H9 (cell line): Measurements from ENCODE around the gene PANX2. TPM values are rescaled to one million over a fixed set of nuclear protein-coding genes. Genes with fewer than 3 reads are reported as not detected.

Experiments
- DNase-seq: peaks from one replicate; pipeline ENCODE4 v3.0.0-alpha.2; 2017
- H2AFZ ChIP-seq: one replicate; pipeline ENCODE4 v1.6.1; 2013; ENCODE audit warnings: mild to moderate bottlenecking, low read length, control low read depth, moderate library complexity
- H2AK5ac ChIP-seq: 2 replicates; pipeline ENCODE4 v1.6.1; 2013; ENCODE audit warnings: low read length, control low read depth, mixed read lengths; ENCODE audit not compliant: insufficient read length
- H2BK120ac ChIP-seq: one replicate; pipeline ENCODE4 v1.6.1; 2013; ENCODE audit warnings: low read depth, mild to moderate bottlenecking, low read length, control low read depth, inconsistent platforms; ENCODE audit not compliant: poor library complexity, severe bottlenecking
- H2BK12ac ChIP-seq: 2 replicates; pipeline ENCODE4 v1.6.1; 2013; ENCODE audit warnings: low read length, control low read depth, mixed read lengths, low read depth; ENCODE audit not compliant: insufficient read length
- H2BK15ac ChIP-seq: 2 replicates; pipeline ENCODE4 v1.6.1; 2013; ENCODE audit warnings: low read depth, low read length, control low read depth
- H2BK20ac ChIP-seq: one replicate; pipeline ENCODE4 v1.6.1; 2013; ENCODE audit warnings: low read depth, mild to moderate bottlenecking, low read length, control low read depth, inconsistent platforms; ENCODE audit not compliant: poor library complexity, severe bottlenecking
- H2BK5ac ChIP-seq: 2 replicates; pipeline ENCODE4 v1.6.1; 2013; ENCODE audit warnings: low read length, control low read depth, mixed read lengths; ENCODE audit not compliant: insufficient read length
- H3K14ac ChIP-seq: 2 replicates; pipeline ENCODE4 v1.6.1; 2013; ENCODE audit warnings: low read length, control low read depth; ENCODE audit not compliant: insufficient read depth
- H3K18ac ChIP-seq: 2 replicates; pipeline ENCODE4 v1.6.1; 2013; ENCODE audit warnings: low read depth, mild to moderate bottlenecking, mixed read lengths, low read length, control low read depth; ENCODE audit not compliant: insufficient read length
- H3K23ac ChIP-seq: 2 replicates; pipeline ENCODE4 v1.6.1; 2013; ENCODE audit warnings: low read length, control low read depth, mixed read lengths, low read depth; ENCODE audit not compliant: insufficient read length
- H3K23me2 ChIP-seq: 2 replicates; pipeline ENCODE4 v1.6.1; 2013; ENCODE audit warnings: low read depth, mild to moderate bottlenecking, mixed read lengths, low read length, control low read depth; ENCODE audit not compliant: insufficient read length, poor library complexity, severe bottlenecking
- H3K27ac ChIP-seq: 2 replicates; pipeline ENCODE4 v1.5.1; 2013; ENCODE audit warnings: low read length, control low read depth, mixed read lengths, low read depth; ENCODE audit not compliant: insufficient read length
- H3K27me3 ChIP-seq: 2 replicates; pipeline ENCODE4 v1.6.1; 2013; ENCODE audit warnings: low read length, control low read depth, inconsistent platforms; ENCODE audit not compliant: insufficient read depth
- H3K4ac ChIP-seq: 2 replicates; pipeline ENCODE4 v1.6.1; 2013; ENCODE audit warnings: low read depth, mild to moderate bottlenecking, control low read depth, inconsistent platforms, low read length, moderate library complexity
- H3K4me1 ChIP-seq: 2 replicates; pipeline ENCODE4 v1.6.1; 2013; ENCODE audit warnings: low read length, control low read depth, inconsistent platforms; ENCODE audit not compliant: insufficient read depth
- H3K4me2 ChIP-seq: 2 replicates; pipeline ENCODE4 v1.6.1; 2013; ENCODE audit warnings: low read length, control low read depth, mixed read lengths; ENCODE audit not compliant: insufficient read length, insufficient read depth
- H3K56ac ChIP-seq: 2 replicates; pipeline ENCODE4 v1.6.1; 2013; ENCODE audit warnings: low read depth, mild to moderate bottlenecking, mixed read lengths, low read length, control low read depth; ENCODE audit not compliant: insufficient read length
- H3K79me1 ChIP-seq: 2 replicates; pipeline ENCODE4 v1.6.1; 2013; ENCODE audit warnings: low read depth, mild to moderate bottlenecking, moderate library complexity, low read length, control low read depth, inconsistent platforms; ENCODE audit not compliant: insufficient read depth, poor library complexity, severe bottlenecking
- H3K79me2 ChIP-seq: 2 replicates; pipeline ENCODE4 v1.6.1; 2013; ENCODE audit warnings: low read length, control low read depth, inconsistent platforms; ENCODE audit not compliant: insufficient read depth
- H3K9ac ChIP-seq: 2 replicates; pipeline ENCODE4 v1.6.1; 2013; ENCODE audit warnings: low read length, control low read depth, mixed read lengths; ENCODE audit not compliant: insufficient read length; ENCODE audit errors: extremely low read depth
- H3K9me3 ChIP-seq: one replicate; pipeline ENCODE4 v1.6.1; 2013; ENCODE audit warnings: low read depth, low read length, inconsistent platforms; ENCODE audit not compliant: control insufficient read depth
- H3T11ph ChIP-seq: one replicate; pipeline ENCODE4 v1.6.1; 2013; ENCODE audit warnings: mild to moderate bottlenecking, low read length, control low read depth, inconsistent platforms
- H4K20me1 ChIP-seq: one replicate; pipeline ENCODE4 v1.6.1; 2013; ENCODE audit not compliant: control insufficient read depth, insufficient read length, insufficient read depth
- H4K5ac ChIP-seq: 2 replicates; pipeline ENCODE4 v1.6.1; 2013; ENCODE audit warnings: low read depth, mild to moderate bottlenecking, mixed read lengths, low read length, control low read depth; ENCODE audit not compliant: insufficient read length
- H4K8ac ChIP-seq: replicated peaks from 2 replicates; pipeline ENCODE4 v1.6.1; 2013; ENCODE audit warnings: low read length, control low read depth, mixed read lengths, low read depth; ENCODE audit not compliant: insufficient read length
- H4K91ac ChIP-seq: 2 replicates; pipeline ENCODE4 v1.6.1; 2013; ENCODE audit warnings: low read depth, mild to moderate bottlenecking, moderate library complexity, mixed read lengths, low read length, control low read depth; ENCODE audit not compliant: insufficient read length
- H3K27ac Mint-ChIP-seq, 3 experiments: 2 replicates in 2 of 3; 3 replicates in 1 of 3; pipeline ENCODE4 v1.8.0; 2020 to 2021; ENCODE audit warnings: mixed read lengths in 3 of 3, mild to moderate bottlenecking in 1 of 3, moderate library complexity in 1 of 3
- H3K27me3 Mint-ChIP-seq: 2 replicates; pipeline ENCODE4 v1.8.0; 2021; ENCODE audit warnings: low read depth, mild to moderate bottlenecking, moderate library complexity, mixed read lengths
- H3K36me3 Mint-ChIP-seq, 3 experiments: 2 replicates in 2 of 3; 3 replicates in 1 of 3; pipeline ENCODE4 v1.8.0; 2020 to 2021; ENCODE audit warnings: low read depth in 3 of 3, mixed read lengths in 3 of 3; ENCODE audit not compliant: insufficient read depth in 1 of 3
- H3K4me1 Mint-ChIP-seq, 2 experiments: 2 replicates each; pipeline ENCODE4 v1.8.0; 2020; ENCODE audit warnings: mixed read lengths in 2 of 2
- H3K4me3 Mint-ChIP-seq, 2 experiments: 2 replicates in 1 of 2; 3 replicates in 1 of 2; pipeline ENCODE4 v1.8.0; 2020 to 2021; ENCODE audit warnings: mild to moderate bottlenecking in 2 of 2, mixed read lengths in 2 of 2, moderate library complexity in 1 of 2
- H3K9me3 Mint-ChIP-seq, 2 experiments: 2 replicates in 1 of 2; 3 replicates in 1 of 2; pipeline ENCODE4 v1.8.0; 2020; ENCODE audit warnings: mild to moderate bottlenecking in 2 of 2, mixed read lengths in 2 of 2, moderate library complexity in 1 of 2
- CTCF ChIP-seq: fragments of 200-600 bp; sonication (generic); conservative IDR thresholded peaks from 3 replicates; pipeline ENCODE4 v1.8.0; 2021; ENCODE audit warnings: antibody characterized with exemption, mild to moderate bottlenecking
- WGBS: extraction: QIAGEN DNeasy Blood & Tissue Kit; methylation state at CpG from one replicate; pipeline ENCODE4 v1.1.7; 2013; ENCODE audit warnings: missing lambda C conversion rate, low lambda C conversion rate, mixed read lengths; ENCODE audit not compliant: insufficient read length; ENCODE audit errors: extremely low coverage; 5-methylcytosine and 5-hydroxymethylcytosine counted together
- total RNA-seq: library from RNA; stranded (reverse); gene quantifications from 2 replicates; pipeline ENCODE4 v1.2.1, GENCODE V29; 2021

Gene PANX2
- total RNA-seq, 1 experiment from 2014 or later = 8.0 TPM

GRCh38 chr22:50185375-50186087 is 15.0 kb downstream of the PANX2 start, which contains the start of gene TRABD:
TRABD (plus strand) TSS chr22:50185913; CDS start chr22:50193061, 7,148 bp downstream.
- Mint-ChIP-seq H3K27me3 (no peaks in the 10 kb centered on the region; the same call in none of the 2 replicates), H3K4me3 (peak within 1 kb of the TSS; percentile 85 to 91), H3K36me3 (peaks cover 0 to 2% (median 0%) of the 10 kb centered on the region in 3 experiments; a peak in 1 of 7 replicates), H3K4me1 (peaks cover 10 to 18% of the 10 kb centered on the region in 2 experiments), H3K27ac (peak within 1 kb of the TSS in 1 of 3 experiments; percentile 9; a peak in 1 of 7 replicates), H3K9me3 (no peaks in the 10 kb centered on the region)
- DNase-seq = peak; percentile 91
- Histone ChIP-seq H3K56ac (no peak within 1 kb of the TSS), H3K14ac (peak within 1 kb of the TSS; percentile 80), H3K4ac (no peak within 1 kb of the TSS), H2BK120ac (no peak within 1 kb of the TSS), H2BK20ac (no peak within 1 kb of the TSS), H3K79me1 (no peaks in the 10 kb centered on the region), H3K27ac (no peak within 1 kb of the TSS), H3K4me1 (no peaks in the 10 kb centered on the region), H2BK5ac (no peak within 1 kb of the TSS), H3K9ac (no peak within 1 kb of the TSS), H4K5ac (no peak within 1 kb of the TSS), H3K79me2 (peaks cover 5% of the 10 kb centered on the region; the same call in 1 of the 2 replicates), H3K9me3 (no peaks in the 10 kb centered on the region), H2BK12ac (no peak within 1 kb of the TSS), H3T11ph (no peak within 1 kb of the TSS), H3K23ac (no peak within 1 kb of the TSS), H3K27me3 (no peaks in the 10 kb centered on the region), H2BK15ac (no peak within 1 kb of the TSS), H4K91ac (no peak within 1 kb of the TSS), H4K20me1 (no peaks in the 10 kb centered on the region), H2AK5ac (no peak within 1 kb of the TSS), H2AFZ (no peak within 1 kb of the TSS), H3K4me2 (peak within 1 kb of the TSS; percentile 93), H3K18ac (peak within 1 kb of the TSS; percentile 64), H4K8ac (no peak within 1 kb of the TSS), H3K23me2 (peaks cover 17% of the 10 kb centered on the region)
- TF ChIP-seq CTCF = no peak
- no CpG with 5 or more reads among the region's 90 CpGs for WGBS
